KBM-7 (cell line): ENCODE measurements around the gene EDIL3.

Experiments used
- DNase-seq: peaks from one replicate; pipeline ENCODE4 v3.0.0-alpha.2; 2015
- in situ Hi-C: fragments of 300-500 bp; cut with MboI; formaldehyde crosslinking; loops from 2 replicates; pipeline ENCODE4 v1.14.3; 2020; ENCODE audit warnings: low sequenced_read_pairs, low pct_unique_long_range_greater_than_20kb, mixed read lengths

Gene EDIL3

DNA sequence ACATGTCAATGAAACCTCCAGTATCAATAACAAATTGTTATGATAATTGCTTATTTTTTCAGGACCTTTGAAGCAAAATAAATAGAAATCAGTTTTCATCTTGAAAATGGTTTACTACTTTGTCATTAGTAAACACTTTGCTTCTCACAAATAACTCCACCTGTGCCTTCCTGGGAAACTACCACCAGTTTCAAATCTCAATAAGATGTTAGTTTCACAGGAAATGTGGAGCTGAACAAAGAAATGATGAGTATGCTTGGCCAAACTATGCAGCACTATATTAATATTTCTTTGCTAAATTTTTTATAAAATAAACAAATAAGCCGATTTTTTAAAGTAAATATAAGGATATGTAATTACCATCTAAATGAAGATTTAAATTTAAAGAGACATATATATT lies 442.5 kb downstream of the EDIL3 start:
- in situ Hi-C loops, result no loop called here
- DNase-seq, result no peak

DNA sequence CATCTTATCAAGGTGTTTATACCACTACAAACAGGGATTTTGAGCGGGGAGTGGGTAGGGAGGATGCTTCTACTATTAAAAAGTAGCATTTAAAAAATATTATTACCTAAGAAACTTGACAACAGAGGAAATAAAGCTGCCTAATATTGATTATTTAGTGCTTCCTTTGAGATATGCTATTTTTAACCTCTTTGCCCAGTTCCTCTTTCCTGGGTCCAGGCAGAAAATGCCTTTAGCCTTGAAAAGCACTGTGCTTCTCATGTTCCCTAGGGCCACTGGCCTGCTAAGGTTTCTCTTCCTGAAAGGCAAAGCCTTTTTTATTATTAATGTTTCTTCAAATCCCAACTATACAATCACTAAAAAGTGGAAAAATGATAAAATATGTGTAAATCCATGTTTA lies 446.8 kb downstream of the EDIL3 start:
- DNase-seq, result no peak
- in situ Hi-C loops, result no loop called here

DNA sequence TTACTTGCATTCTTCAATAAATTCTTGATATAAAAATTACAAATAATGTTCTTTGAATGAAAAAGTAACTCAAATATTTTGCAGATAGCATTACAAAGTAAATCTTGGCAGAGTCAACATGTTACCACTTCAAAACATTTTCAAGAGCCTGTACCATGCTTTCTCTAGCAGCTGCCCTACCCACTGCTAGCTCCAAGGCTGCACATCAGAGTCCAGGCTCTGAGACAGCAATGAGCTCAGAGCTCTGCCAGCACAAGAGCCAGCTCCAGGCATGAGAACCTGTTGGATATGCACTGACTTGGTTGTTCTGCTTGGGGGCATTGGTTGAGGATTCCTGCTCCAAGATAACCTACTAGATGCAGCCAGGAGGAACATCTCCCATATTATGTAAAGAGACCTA lies 452.7 kb downstream of the EDIL3 start:
- no peak for DNase-seq
- in situ Hi-C loops, result no loop called here

DNA sequence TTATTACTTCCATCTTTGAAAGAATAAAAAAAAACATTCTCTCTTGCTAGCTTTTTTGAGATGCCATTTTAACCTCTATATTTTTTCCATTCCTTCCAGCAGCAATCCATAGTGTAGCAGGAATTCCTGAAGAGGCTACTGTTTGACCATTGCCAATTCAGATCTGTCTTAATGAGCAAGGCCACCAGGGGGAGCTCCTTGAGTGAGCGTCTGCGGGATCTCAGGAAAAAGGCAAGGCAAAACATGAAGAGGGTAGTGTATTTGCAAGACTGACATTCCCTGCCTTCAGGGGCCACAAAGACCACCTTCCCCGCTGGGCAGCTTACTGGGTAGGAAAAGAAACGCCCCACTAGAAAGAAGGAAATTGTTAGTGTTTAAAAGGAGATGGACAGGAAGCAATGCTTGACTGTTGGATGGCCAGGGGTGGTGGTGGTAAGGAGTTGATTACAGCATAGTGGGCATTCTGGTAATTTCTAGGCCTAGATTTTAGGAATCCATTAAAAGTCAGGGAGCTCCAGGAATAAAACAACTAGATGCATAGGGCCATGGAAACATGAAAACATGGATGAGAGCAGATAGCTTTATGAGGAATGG lies 457.4 kb downstream of the EDIL3 start:
- in situ Hi-C loops, result no loop called here
- peak; percentile 61 for DNase-seq

DNA sequence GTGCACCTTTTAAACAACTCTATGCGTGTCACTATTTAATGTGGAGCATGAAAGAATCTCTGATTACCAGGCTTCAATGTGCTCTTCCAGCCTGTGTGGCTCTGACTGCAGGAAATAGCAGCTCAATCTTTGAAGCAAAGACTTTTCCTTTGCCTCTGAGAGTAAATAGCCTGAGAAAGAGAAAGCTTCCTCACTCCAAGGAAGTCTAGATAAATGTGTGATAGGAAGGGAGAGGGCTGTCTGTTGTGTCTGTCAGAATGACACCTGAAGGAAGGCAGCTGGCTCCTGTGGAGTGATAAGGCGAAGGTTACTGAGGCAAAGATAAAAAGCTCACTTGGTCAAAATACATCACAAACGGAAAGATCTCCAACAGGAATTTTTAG lies 458.7 kb downstream of the EDIL3 start:
- in situ Hi-C loops, result no loop called here
- no peak for DNase-seq

DNA sequence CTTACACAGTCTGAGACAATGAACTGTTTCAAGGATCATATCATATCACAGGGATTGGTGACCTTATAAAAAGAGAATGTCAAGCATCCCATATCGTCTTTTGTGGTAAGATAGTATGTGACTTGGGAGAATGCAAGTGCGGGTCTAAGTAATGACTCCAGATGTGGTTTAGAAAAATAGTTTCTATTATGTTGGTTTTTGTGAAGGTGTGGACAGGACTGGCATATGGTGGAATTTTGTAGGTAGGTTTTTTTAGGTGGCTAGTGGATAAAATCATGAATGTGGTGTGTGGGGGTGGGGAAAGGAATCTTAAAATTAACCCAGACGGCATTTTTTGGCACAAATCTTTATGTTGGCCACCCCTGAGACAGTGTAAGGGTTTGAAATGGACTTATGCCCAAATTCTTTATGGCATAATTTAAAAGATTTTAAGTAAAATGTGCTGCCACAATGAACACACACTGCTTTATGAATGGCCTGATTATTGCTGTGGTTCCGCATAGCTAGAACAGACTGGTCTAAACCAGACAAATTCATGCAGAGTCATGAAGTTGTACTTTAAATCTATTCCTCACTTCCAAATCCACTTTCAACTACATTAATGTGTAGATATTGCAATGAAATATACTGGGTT lies 459.2 kb downstream of the EDIL3 start:
- in situ Hi-C loops, result no loop called here
- DNase-seq, result no peak

DNA sequence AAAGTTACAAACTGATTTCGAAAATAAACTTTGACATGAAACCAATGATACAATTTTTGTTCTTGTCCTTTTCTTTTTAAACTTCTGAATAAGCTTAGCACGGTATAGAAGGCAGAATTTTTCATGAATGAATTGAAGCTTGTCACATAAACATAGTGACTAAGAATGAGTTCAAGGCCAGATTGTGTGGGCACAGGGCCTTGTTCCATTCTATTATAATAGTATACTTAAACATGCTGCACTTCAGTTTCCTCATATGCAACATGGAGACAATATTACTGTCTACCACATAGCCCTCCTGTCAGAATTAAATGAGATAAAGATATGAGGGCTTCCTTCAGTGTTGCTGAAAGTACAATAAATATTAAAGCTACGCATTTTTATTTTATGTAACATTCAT lies 459.8 kb downstream of the EDIL3 start:
- no peak for DNase-seq
- in situ Hi-C loops, result no loop called here

DNA sequence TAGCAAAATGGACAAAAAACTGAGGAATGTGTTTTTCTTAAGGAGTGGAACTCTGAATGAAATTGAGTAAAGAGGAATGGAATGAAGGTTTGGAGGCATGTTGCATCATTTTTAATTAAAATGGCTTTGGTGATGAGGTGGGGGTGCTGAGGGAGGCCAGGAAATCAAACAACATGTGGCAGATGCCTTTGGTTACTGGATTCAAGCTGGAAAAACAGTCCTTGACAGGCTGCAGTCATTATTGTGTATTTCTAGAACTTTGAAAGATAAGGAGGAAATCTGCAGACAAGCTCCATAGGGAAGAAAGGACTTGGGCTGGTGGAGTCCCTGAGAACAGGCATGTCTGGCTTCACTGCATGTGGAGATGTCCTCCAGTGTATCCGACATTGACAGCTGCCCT lies 460.5 kb downstream of the EDIL3 start:
- no peak for DNase-seq
- in situ Hi-C loops, result no loop called here

DNA sequence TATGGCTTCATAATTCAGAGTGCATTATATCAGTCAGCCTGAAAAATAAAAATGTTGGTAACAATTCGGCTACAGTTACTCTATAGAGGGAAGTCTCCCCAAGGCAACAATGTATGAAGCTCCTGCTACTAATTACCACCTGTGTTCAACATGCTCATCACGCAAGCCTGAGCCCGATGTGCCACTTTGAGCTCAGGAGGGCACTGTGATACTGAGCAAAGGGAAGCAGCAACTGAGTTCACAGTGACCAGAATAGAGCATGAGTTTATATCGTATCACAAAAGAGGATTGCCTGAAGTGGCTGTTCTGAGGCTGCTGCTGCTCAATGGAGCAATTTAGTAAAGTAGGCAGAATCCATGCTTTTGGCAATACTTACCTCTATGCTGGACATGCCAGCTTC lies 462.0 kb downstream of the EDIL3 start:
- in situ Hi-C loops, result no loop called here
- no peak for DNase-seq

DNA sequence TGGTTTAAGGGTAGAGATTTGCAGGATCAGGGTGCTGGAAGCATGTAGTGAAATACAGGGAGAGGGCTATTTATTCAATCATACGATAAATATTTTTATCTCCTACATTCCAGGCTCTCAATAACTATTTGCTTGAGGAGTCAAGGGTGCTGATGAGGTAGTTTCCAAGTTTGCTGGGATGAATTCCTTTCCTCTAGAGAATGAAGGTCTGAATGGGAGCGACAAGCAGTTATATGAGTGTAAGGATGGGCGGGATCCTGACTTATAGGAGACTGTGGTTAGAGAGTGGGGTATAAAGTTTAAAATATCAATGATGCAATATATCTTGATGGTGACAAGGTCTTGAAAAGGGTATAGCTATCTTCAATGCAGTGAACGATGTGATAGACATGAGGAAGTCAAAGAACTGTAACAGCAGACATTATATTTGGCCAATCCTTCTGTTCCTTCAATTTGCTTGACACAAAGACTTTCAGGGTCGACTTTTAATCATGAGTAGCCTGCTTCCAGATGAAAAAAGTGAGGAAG lies 462.9 kb downstream of the EDIL3 start:
- no peak for DNase-seq
- in situ Hi-C loops, result no loop called here

DNA sequence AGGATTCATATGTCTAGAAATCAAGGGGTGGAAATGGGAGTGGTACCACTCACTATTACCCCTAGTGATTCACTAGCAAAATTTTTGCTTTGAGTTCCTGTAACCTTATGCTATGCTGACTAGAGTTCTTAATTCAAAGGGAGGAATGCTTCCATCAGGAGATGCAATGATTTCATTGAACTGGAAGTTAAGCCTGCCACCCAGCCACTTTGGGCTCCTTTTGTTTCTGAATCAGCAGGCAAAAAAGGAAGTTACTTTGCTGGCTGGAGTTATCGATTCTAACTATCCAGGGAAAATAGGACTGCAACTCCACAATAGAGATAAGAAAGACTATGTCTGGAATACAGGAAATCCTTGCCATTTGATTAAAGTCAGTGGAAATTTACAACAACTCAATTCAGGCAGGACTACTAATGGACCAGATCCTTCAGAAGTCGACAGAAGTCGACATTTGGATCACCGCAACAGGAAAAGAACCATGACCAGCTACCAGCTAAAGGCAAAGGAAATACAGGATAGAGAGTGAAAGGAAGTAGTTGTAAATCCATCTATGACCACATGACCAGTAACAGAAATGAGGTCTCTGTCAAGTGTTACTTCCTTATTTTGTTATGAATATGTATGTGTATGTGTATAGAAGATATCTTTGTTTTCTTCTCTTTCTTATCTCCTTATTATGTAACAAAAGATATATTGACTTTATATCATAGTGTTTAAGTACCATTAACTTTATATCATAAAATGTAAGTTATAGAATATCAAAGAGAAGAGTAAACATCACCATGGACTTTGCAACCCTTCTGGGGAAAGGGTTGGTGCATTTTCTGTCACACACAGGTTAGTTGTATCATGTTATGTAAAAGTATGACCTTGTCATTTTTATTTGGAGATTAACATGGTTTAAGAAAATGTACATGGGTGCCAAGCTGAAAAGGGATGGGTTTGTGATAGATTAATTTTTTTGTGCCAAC lies 465.3 kb downstream of the EDIL3 start:
- in situ Hi-C loops, result no loop called here
- DNase-seq, result peak; percentile 67

DNA sequence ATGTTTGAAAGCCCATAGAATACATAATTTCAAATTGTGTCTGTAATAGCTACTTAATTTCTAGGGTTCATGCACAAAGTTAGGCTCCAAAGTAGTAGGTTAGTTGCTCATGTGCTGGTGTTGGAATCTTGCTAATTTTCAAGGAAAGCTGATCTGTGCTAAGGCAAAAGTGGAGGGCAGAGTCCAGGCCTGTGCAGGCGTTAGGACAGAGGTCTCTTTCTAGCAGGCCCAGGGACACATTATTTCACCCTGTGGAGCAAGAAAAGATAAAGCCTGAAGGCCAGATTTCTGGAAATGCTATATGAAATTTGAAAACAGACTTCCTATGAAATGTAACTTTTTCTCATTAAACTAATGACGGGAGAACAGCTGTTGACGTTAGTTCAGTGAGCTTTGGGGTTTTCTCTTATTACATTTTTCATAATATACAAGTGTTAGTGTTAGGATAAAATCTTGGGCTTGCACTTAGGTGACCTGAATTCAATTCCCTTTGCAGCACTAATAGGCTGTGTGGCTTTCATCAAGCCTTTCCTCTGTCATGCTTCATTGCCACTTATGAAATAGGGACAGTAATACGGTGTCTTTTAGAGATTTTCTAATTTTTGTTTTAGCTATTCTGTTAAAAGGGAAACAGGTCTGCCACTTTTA lies 467.3 kb downstream of the EDIL3 start:
- no peak for DNase-seq
- in situ Hi-C loops, result no loop called here

DNA sequence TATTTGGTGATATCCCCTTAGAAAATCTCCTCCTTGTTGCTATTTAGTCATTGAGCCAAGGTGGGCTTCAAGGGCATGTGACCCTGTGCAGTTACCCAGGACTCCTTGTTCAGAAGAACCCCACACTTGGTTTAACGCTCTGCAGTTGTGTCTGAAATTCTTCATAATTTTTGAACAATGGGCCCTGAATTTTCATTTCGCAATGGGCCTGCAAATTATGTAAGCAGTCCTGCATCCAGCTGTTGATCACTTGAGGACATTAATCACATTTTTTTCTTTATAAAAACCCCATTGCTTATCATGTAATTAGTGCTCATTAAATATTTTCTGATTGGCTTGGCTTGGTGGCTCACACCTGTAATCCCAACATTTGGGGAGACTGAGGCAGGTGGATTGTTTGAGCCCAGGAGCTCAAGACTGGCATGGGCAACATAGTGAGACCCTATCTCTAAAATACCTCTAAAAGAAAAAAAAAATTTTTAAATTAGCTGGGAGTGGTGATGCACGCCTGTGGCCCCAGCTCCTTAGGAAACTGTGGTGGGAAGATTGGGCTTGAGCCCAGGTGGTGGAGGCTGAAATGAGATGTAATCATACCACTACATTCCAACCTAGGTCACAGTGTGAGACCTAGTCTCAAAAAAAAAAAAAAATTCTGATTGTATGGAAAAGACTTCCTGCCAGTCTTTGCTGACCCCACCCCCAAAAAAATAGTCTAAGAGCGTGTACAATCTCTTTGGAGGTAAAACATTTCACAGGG lies 469.8 kb downstream of the EDIL3 start:
- DNase-seq, result no peak
- in situ Hi-C loops, result no loop called here

DNA sequence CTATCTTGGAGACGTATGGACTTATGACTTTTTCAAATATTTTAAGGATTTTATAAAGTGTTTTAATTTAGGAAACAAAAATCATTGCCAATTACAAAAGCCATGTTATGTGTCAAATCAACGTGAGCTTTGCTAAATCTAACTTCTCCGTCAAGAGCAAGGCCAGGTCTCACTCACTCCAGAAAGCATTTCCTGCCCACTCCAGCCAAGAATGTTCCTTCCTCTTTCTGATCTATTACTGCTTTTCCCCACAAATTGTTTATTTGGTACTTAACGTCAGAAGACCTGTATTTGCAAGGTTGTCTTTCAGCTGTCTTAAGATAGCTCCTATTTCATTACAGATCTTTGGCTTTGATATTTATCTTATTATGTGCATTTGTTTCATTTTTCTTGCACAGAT lies 470.5 kb downstream of the EDIL3 start:
- in situ Hi-C loops, result no loop called here
- DNase-seq, result peak; percentile 66

DNA sequence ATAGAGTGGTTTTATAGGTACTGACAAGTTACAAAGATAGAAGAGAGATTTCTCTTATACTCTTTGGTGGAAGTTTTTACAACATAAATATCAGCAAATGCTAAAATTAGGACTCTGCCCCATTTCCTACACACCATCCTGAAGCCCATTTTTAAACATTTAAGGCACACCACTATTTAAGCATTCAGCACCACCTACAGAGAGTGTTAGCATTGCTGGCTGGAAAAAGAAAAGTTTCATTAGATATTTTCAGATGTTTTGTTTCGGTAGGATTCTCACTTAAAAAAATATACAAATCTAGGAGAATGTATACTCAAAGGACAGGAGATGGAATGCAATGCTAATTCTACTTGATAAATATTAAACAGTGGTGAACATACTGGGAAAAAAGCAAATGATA lies 471.1 kb downstream of the EDIL3 start:
- DNase-seq, result no peak
- in situ Hi-C loops, result no loop called here

DNA sequence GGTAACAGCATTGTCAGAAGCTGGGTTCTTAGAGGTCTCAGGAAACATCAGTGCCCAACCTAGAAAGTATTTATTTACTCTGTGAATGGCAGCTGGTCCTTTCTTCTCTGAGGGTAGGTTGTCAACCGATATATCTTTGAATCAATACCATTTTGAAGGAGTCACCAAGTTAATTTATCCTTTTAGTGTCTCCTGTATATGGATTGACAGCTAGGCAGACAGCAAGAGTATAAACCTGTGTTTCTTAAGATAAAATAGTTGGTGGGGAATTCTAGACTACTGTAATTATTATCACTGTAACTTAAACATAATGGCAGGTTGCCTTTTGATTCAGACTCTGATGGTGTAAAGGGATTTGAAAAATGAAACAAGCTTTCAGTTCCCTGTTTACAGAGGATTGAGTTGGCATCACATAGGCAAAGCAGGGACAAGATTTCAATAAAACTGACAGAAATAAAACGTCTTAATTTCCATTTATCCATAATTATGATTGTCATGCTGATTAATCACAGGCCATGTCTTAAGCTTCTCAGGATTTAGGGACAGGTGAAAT lies 473.2 kb downstream of the EDIL3 start:
- in situ Hi-C loops, result no loop called here
- DNase-seq, result no peak

DNA sequence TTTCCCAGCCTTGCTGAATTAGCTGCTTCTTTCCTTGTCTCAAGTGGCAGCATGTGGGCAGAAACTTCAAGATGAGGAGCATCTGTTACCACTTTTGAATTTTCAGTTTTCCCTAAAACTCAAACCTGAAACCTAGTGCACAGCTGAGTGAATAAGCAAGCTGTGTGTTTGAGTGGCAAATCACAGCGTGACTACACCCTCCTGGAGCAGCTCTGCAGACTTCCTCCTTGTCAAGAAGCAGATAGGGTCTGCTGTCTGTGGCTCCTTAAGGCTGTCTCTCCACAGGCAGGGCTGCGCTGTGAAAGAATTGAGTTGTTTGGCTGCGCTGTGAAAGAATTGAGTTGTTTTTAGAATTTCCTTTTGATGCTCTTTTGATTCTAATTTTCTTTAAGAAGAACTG lies 484.4 kb downstream of the EDIL3 start:
- DNase-seq, result no peak
- in situ Hi-C loops, result no loop called here

DNA sequence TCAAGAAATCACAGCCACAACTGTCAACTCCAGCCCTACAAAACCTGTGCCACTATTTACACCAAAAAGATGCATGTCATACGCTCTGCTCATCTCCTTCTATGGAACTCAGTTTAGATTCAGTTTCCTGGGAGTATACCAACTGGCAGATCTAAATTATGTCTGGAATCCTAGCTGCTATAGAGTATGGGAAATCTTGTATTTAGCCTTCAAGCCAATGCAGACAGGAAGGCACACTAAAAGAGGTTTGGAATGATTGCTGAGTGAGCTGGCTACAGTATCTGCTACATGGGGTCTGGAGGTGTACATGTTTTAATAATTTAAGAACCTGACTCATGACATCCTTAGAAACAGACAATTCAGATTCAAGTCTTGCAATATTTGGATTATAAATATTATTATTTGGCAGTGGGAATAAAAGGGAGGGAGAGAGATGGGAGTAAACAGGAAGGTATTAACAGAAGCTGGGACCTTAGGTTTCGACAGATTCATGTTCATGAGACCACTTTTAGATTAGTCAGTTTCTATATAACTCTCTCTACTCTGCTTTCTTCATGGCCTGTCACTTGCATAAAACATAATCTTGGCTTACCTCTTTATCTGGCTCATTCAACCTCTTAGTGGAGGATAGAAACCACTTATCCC lies 485.2 kb downstream of the EDIL3 start:
- in situ Hi-C loops, result no loop called here
- no peak for DNase-seq
